Measurements from ENCODE around the gene CCDC167. TPM values are rescaled to one million over a fixed set of nuclear protein-coding genes. Genes with fewer than 3 reads are reported as not detected.

CCDC167 gene
- total RNA-seq, 3 donors from 2014 or later (not counting 1 experiment from before 2014, with no cell fraction given) = 10.2 to 27.4 (median 19.4) TPM

- peaks cover 26 to 37% of the 10 kb centered on the region in 2 donors for H3K4me1 Mint-ChIP-seq
These were observed 11.2 kb downstream of the CCDC167 start for GRCh38 chr6:37488476-37488875.

GRCh38 chr6:37487591-37488380 is 11.9 kb downstream of the CCDC167 start:
- Histone ChIP-seq H3K9me3 (ENCODE audit: control insufficient read depth, insufficient read depth, low read length) (no peaks in the 10 kb centered on the region), H3K27me3 (ENCODE audit: control insufficient read depth, insufficient read depth, low read length) (no peaks in the 10 kb centered on the region), H3K27ac (ENCODE audit: low read length) (no peak overlapping the region), H3K4me3 (ENCODE audit: low read length) (no peak overlapping the region), H3K36me3 (ENCODE audit: control insufficient read depth, insufficient read depth, low read length) (peaks cover 25% of the 10 kb centered on the region), H3K4me1 (ENCODE audit: control insufficient read depth, insufficient read depth, low read length) (peaks cover 46% of the 10 kb centered on the region)
- WGBS (ENCODE audit: insufficient coverage) = 58% methylated on average over 8 of the region's 9 CpGs
- intact Hi-C loops (cut with micrococcal nuclease) = no loop called here
- no peak for TF ChIP-seq CTCF (IDR thresholded peaks at IDR 0.05)
- Mint-ChIP-seq H3K36me3 (no peaks in the 10 kb centered on the region), H3K4me3 (no peak overlapping the region), H3K4me1 (peaks cover 26 to 37% of the 10 kb centered on the region in 2 donors), H3K27ac (peak overlapping the region; percentile 86 to 88), H3K27me3 (ENCODE audit: low read depth in 2 of 2) (no peaks in the 10 kb centered on the region), H3K9me3 (no peaks in the 10 kb centered on the region)
- no peak for DNase-seq
- ATAC-seq = no peak

More at GRCh38 chr6:37488476-37488875, 11.2 kb downstream of the CCDC167 start:
- TF ChIP-seq CTCF (IDR thresholded peaks at IDR 0.05) = no peak
- Mint-ChIP-seq H3K4me3 (no peak overlapping the region), H3K27me3 (ENCODE audit: low read depth in 2 of 2) (no peaks in the 10 kb centered on the region), H3K9me3 (no peaks in the 10 kb centered on the region), H3K36me3 (no peaks in the 10 kb centered on the region), H3K27ac (peak overlapping the region; percentile 86 to 88)
- Histone ChIP-seq H3K4me1 (ENCODE audit: control insufficient read depth, insufficient read depth, low read length) (peaks cover 51% of the 10 kb centered on the region), H3K36me3 (ENCODE audit: control insufficient read depth, insufficient read depth, low read length) (peaks cover 18% of the 10 kb centered on the region), H3K9me3 (ENCODE audit: control insufficient read depth, insufficient read depth, low read length) (no peaks in the 10 kb centered on the region), H3K27me3 (ENCODE audit: control insufficient read depth, insufficient read depth, low read length) (no peaks in the 10 kb centered on the region), H3K27ac (ENCODE audit: low read length) (no peak overlapping the region), H3K4me3 (ENCODE audit: low read length) (no peak overlapping the region)
- DNase-seq = peak in 1 of 2 donors; percentile 65
- 20% methylated on average over 1 of the region's 1 CpG for WGBS (ENCODE audit: insufficient coverage)
- intact Hi-C loops (cut with micrococcal nuclease) = no loop called here
- ATAC-seq = no peak

- Mint-ChIP-seq H3K9me3 (no peaks in the 10 kb centered on the region), H3K4me3 (no peak overlapping the region), H3K4me1 (peaks cover 17 to 29% of the 10 kb centered on the region in 2 donors), H3K27me3 (ENCODE audit: low read depth in 2 of 2) (no peaks in the 10 kb centered on the region), H3K27ac (peak overlapping the region; percentile 41 to 45), H3K36me3 (no peaks in the 10 kb centered on the region)
- Histone ChIP-seq H3K4me3 (ENCODE audit: low read length) (no peak overlapping the region), H3K27ac (ENCODE audit: low read length) (no peak overlapping the region), H3K9me3 (ENCODE audit: control insufficient read depth, insufficient read depth, low read length) (no peaks in the 10 kb centered on the region), H3K27me3 (ENCODE audit: control insufficient read depth, insufficient read depth, low read length) (no peaks in the 10 kb centered on the region), H3K36me3 (ENCODE audit: control insufficient read depth, insufficient read depth, low read length) (peaks cover 36% of the 10 kb centered on the region), H3K4me1 (ENCODE audit: control insufficient read depth, insufficient read depth, low read length) (peaks cover 31% of the 10 kb centered on the region)
- ATAC-seq (no peak), DNase-seq (no peak)
- 96% methylated on average over 8 of the region's 8 CpGs for WGBS (ENCODE audit: insufficient coverage)
- TF ChIP-seq CTCF (IDR thresholded peaks at IDR 0.05) = no peak
- intact Hi-C loops (cut with micrococcal nuclease) = no loop called here
These were observed 13.4 kb downstream of the CCDC167 start for GRCh38 chr6:37486121-37486839.
